ENCODE measurements around the gene HDDC2. TPM values are rescaled to one million over a fixed set of nuclear protein-coding genes. Genes with fewer than 3 reads are reported as not detected.

HDDC2 gene
- total and polyA plus RNA-seq, 2 experiments from 2014 or later: 69.5 to 131 TPM

DNA sequence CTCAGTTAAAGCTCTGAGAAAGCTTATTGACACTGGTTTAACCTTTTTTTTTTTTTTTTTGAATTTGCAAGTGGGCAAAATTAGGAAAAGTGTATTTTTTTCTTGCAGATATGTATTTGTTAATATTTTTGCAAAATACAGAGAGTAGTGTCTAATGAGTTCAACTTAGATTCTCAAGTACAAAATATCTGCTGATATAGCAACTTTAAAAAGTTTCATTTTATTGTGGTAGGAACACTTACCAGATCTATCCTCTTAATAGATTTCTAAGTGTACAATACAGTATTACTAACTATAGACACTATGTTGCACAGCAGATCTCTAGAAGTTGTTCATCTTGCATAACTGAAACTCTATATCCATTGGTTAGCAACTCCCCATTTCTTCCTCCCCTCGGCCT is 30.9 kb upstream of the HDDC2 start:
- TF ChIP-seq EZH2phosphoT487 (IDR thresholded peaks at IDR 0.05; ENCODE audit: unreplicated experiment) (no peak), CREB1 (CRISPR knock-in tag; IDR thresholded peaks at IDR 0.05; ENCODE audit: low read depth) (no peak), ZNF331 (CRISPR knock-in tag; IDR thresholded peaks at IDR 0.05; ENCODE audit: low read depth) (no peak), JUNB (IDR thresholded peaks at IDR 0.05; ENCODE audit: unreplicated experiment) (no peak), EZH2 (IDR thresholded peaks at IDR 0.05; ENCODE audit: low read depth, unreplicated experiment) (no peak), NANOG (IDR thresholded peaks at IDR 0.05; ENCODE audit: borderline replicate concordance) (no peak), STAT1 (IDR thresholded peaks at IDR 0.05; ENCODE audit: unreplicated experiment) (no peak), REST (IDR thresholded peaks at IDR 0.05; ENCODE audit: unreplicated experiment) (no peak), ZNF114 (CRISPR knock-in tag; IDR thresholded peaks at IDR 0.05) (no peak), POLR2AphosphoS5 (IDR thresholded peaks at IDR 0.05; ENCODE audit: low read depth) (no peak), ETS1 (IDR thresholded peaks at IDR 0.05) (no peak)
- TF ChIP-seq, protein P1, sequence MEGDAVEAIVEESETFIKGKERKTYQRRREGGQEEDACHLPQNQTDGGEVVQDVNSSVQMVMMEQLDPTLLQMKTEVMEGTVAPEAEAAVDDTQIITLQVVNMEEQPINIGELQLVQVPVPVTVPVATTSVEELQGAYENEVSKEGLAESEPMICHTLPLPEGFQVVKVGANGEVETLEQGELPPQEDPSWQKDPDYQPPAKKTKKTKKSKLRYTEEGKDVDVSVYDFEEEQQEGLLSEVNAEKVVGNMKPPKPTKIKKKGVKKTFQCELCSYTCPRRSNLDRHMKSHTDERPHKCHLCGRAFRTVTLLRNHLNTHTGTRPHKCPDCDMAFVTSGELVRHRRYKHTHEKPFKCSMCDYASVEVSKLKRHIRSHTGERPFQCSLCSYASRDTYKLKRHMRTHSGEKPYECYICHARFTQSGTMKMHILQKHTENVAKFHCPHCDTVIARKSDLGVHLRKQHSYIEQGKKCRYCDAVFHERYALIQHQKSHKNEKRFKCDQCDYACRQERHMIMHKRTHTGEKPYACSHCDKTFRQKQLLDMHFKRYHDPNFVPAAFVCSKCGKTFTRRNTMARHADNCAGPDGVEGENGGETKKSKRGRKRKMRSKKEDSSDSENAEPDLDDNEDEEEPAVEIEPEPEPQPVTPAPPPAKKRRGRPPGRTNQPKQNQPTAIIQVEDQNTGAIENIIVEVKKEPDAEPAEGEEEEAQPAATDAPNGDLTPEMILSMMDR (conservative IDR thresholded peaks at IDR 0.05; ENCODE audit: low read depth in 2 of 2): no peak
- H4K20me1 ChIP-seq (replicated peaks; ENCODE audit: insufficient read depth): no peaks in the 10 kb centered on the region
- Mint-ChIP-seq H3K27ac (no peak overlapping the region), H3K9me3 (no peaks in the 10 kb centered on the region; the same call in 2 of the 3 replicates), H3K4me1 (no peaks in the 10 kb centered on the region), H3K4me3 (no peak overlapping the region), H3K36me3 (ENCODE audit: low read depth) (no peaks in the 10 kb centered on the region), H3K27me3 (ENCODE audit: insufficient read depth, low read depth, poor library complexity) (no peaks in the 10 kb centered on the region)
- H2AFZ ChIP-seq: no peak overlapping the region
- no peak overlapping the region for H3K4me2 ChIP-seq
- DNase-seq (ENCODE audit: low spot score) (no peak), ATAC-seq (no peak)
- H3K27me3 ChIP-seq (ENCODE audit: insufficient read depth): no peaks in the 10 kb centered on the region
- H3K79me2 ChIP-seq (replicated peaks; ENCODE audit: insufficient read depth): no peaks in the 10 kb centered on the region
- no peaks in the 10 kb centered on the region for H3K4me1 ChIP-seq (ENCODE audit: insufficient read depth)
- H3F3A ChIP-seq (replicated peaks; ENCODE audit: low read depth): no peaks in the 10 kb centered on the region
- H3K36me3 ChIP-seq (ENCODE audit: insufficient read depth): no peaks in the 10 kb centered on the region
- no peak overlapping the region for H3K4me3 ChIP-seq
- H3K9me2 ChIP-seq (ENCODE audit: insufficient read depth): no peaks in the 10 kb centered on the region
- no peak overlapping the region for H3K27ac ChIP-seq (ENCODE audit: low read depth)
